ENCODE results near the gene KCNAB1. TPM values are rescaled to one million over a fixed set of nuclear protein-coding genes. Genes with fewer than 3 reads are reported as not detected.

The KCNAB1 gene
- total RNA-seq, 3 donors from 2014 or later (not counting 1 experiment from before 2014, with no cell fraction given) = not detected

DNA sequence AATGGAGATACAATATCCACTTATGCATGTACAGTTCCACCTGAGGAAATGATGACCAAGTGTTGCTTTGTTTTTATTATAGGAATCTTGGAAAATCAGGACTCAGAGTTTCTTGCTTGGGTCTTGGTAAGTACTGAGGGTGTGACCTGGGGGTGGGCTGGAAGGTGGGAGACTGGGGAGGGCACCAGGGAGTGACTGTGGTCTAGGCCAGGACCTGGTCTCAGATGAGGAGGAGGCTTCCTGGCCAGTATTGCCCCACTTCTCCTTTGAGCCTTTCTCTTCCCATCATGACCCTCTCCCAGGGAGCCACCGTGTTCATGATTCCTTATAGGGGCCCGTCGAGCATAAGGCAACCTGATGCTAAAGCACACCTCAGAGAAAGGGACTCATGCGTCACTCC lies 301.2 kb downstream of the KCNAB1 start:
- no peaks in the 10 kb centered on the region for H3K9me3 Mint-ChIP-seq
- Histone ChIP-seq H3K36me3 (ENCODE audit: control insufficient read depth, insufficient read depth, low read length) (no peaks in the 10 kb centered on the region), H3K4me3 (ENCODE audit: low read length) (no peak overlapping the region), H3K27me3 (ENCODE audit: control insufficient read depth, insufficient read depth, low read length) (no peaks in the 10 kb centered on the region), H3K9me3 (ENCODE audit: control insufficient read depth, insufficient read depth, low read length) (no peaks in the 10 kb centered on the region), H3K27ac (ENCODE audit: low read length) (no peak overlapping the region), H3K4me1 (ENCODE audit: control insufficient read depth, insufficient read depth, low read length) (no peaks in the 10 kb centered on the region)
- no peaks in the 10 kb centered on the region for H3K36me3 Mint-ChIP-seq
- peaks cover 0 to 3% of the 10 kb centered on the region in 2 donors for H3K27me3 Mint-ChIP-seq (ENCODE audit: low read depth in 2 of 2)
- no peak overlapping the region for H3K27ac Mint-ChIP-seq
- intact Hi-C loops (cut with micrococcal nuclease) = no loop called here
- H3K4me1 Mint-ChIP-seq = no peaks in the 10 kb centered on the region
- no peak overlapping the region for H3K4me3 Mint-ChIP-seq
- WGBS (ENCODE audit: insufficient coverage) = 95% methylated on average over 4 of the region's 4 CpGs
- DNase-seq (no peak), ATAC-seq (no peak)
- no peak for TF ChIP-seq CTCF (IDR thresholded peaks at IDR 0.05)

- Mint-ChIP-seq H3K36me3 (no peaks in the 10 kb centered on the region), H3K4me3 (no peak overlapping the region), H3K27ac (no peak overlapping the region), H3K9me3 (no peaks in the 10 kb centered on the region), H3K4me1 (no peaks in the 10 kb centered on the region), H3K27me3 (ENCODE audit: low read depth in 2 of 2) (peaks cover 0 to 6% of the 10 kb centered on the region in 2 donors)
- ATAC-seq (no peak), DNase-seq (no peak)
- no peaks in the 10 kb centered on the region for H3K27me3 ChIP-seq (ENCODE audit: control insufficient read depth, insufficient read depth, low read length)
- H3K27ac ChIP-seq (ENCODE audit: low read length) = no peak overlapping the region
- H3K4me3 ChIP-seq (ENCODE audit: low read length) = no peak overlapping the region
- H3K36me3 ChIP-seq (ENCODE audit: control insufficient read depth, insufficient read depth, low read length) = no peaks in the 10 kb centered on the region
- no peaks in the 10 kb centered on the region for H3K4me1 ChIP-seq (ENCODE audit: control insufficient read depth, insufficient read depth, low read length)
- TF ChIP-seq CTCF (IDR thresholded peaks at IDR 0.05) = no peak
- H3K9me3 ChIP-seq (ENCODE audit: control insufficient read depth, insufficient read depth, low read length) = no peaks in the 10 kb centered on the region
- intact Hi-C loops (cut with micrococcal nuclease) = no loop called here
These were observed 304.4 kb downstream of the KCNAB1 start for GRCh38 chr3:156424758-156425157.

GRCh38 chr3:156425651-156426050 lies 305.3 kb downstream of the KCNAB1 start:
- no peak for TF ChIP-seq CTCF (IDR thresholded peaks at IDR 0.05)
- ATAC-seq (no peak), DNase-seq (no peak)
- Mint-ChIP-seq H3K4me3 (no peak overlapping the region), H3K27me3 (ENCODE audit: low read depth in 2 of 2) (peaks cover 0 to 6% of the 10 kb centered on the region in 2 donors), H3K4me1 (no peaks in the 10 kb centered on the region), H3K9me3 (no peaks in the 10 kb centered on the region), H3K36me3 (no peaks in the 10 kb centered on the region), H3K27ac (no peak overlapping the region)
- no peak overlapping the region for H3K27ac ChIP-seq (ENCODE audit: low read length)
- H3K27me3 ChIP-seq (ENCODE audit: control insufficient read depth, insufficient read depth, low read length) = no peaks in the 10 kb centered on the region
- intact Hi-C loops (cut with micrococcal nuclease) = no loop called here
- no peaks in the 10 kb centered on the region for H3K9me3 ChIP-seq (ENCODE audit: control insufficient read depth, insufficient read depth, low read length)
- 51% methylated on average over 6 of the region's 6 CpGs for WGBS (ENCODE audit: insufficient coverage)
- no peak overlapping the region for H3K4me3 ChIP-seq (ENCODE audit: low read length)
- no peaks in the 10 kb centered on the region for H3K36me3 ChIP-seq (ENCODE audit: control insufficient read depth, insufficient read depth, low read length)
- no peaks in the 10 kb centered on the region for H3K4me1 ChIP-seq (ENCODE audit: control insufficient read depth, insufficient read depth, low read length)

DNA sequence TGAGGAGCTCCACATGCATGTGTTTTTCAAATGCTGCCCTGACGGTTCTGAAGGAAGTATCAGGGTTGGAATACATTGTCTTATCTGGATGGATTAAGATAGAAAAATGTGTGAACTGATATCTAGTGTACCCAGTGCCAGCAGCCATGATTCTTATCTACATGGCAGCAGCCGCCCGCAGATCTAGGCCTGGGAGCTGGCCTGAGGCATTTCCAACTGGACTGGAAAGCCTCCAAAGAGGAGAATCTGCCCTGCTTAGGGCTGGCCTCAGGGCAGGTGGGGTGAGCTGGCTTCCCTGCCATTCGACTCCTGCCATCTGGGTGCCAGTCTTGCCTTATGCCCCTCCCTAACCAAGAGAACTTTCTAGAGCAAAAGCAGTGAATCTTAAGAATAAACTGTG lies 308.7 kb downstream of the KCNAB1 start:
- Mint-ChIP-seq H3K4me3 (no peak overlapping the region), H3K27me3 (ENCODE audit: low read depth in 2 of 2) (peaks cover 6 to 10% of the 10 kb centered on the region in 2 donors), H3K9me3 (no peaks in the 10 kb centered on the region), H3K36me3 (no peaks in the 10 kb centered on the region), H3K27ac (no peak overlapping the region), H3K4me1 (no peaks in the 10 kb centered on the region)
- Histone ChIP-seq H3K9me3 (ENCODE audit: control insufficient read depth, insufficient read depth, low read length) (no peaks in the 10 kb centered on the region), H3K4me1 (ENCODE audit: control insufficient read depth, insufficient read depth, low read length) (no peaks in the 10 kb centered on the region), H3K27me3 (ENCODE audit: control insufficient read depth, insufficient read depth, low read length) (no peaks in the 10 kb centered on the region), H3K36me3 (ENCODE audit: control insufficient read depth, insufficient read depth, low read length) (no peaks in the 10 kb centered on the region), H3K27ac (ENCODE audit: low read length) (no peak overlapping the region), H3K4me3 (ENCODE audit: low read length) (no peak overlapping the region)
- WGBS (ENCODE audit: insufficient coverage) = 88% methylated on average over 4 of the region's 4 CpGs
- intact Hi-C loops (cut with micrococcal nuclease) = no loop called here
- no peak for DNase-seq
- no peak for TF ChIP-seq CTCF (IDR thresholded peaks at IDR 0.05)
- ATAC-seq = no peak

Data from natural killer cell (primary cell).